Stimulated activated CD4-positive, alpha-beta T cell treated with anti-CD3 and anti-CD28 coated beads, Interleukin-12 subunit alpha, Interleukin-12 subunit beta, amount 100 ng/mL, for 4 hours (primary cell): ENCODE results near the gene SSBP4.

Source experiments
- DNase-seq: peaks from one replicate; pipeline ENCODE4 v3.0.0-alpha.2; 2020

The SSBP4 gene

GRCh38 chr19:18473003-18473705 is 54.0 kb downstream of the SSBP4 start:
- no peak for DNase-seq

- no peak for DNase-seq
Observed at GRCh38 chr19:18473706-18474087, 54.5 kb downstream of the SSBP4 start.

GRCh38 chr19:18474366-18474887 is 55.2 kb downstream of the SSBP4 start:
- DNase-seq, result no peak

GRCh38 chr19:18475004-18475453 is 55.8 kb downstream of the SSBP4 start:
- DNase-seq, result no peak

GRCh38 chr19:18475762-18476331 is 56.6 kb downstream of the SSBP4 start:
- DNase-seq, result no peak

GRCh38 chr19:18476507-18477041 is 57.4 kb downstream of the SSBP4 start:
- DNase-seq, result no peak

- no peak for DNase-seq
Observed at GRCh38 chr19:18477042-18477779, 58.0 kb downstream of the SSBP4 start.

- DNase-seq, result no peak
Observed at GRCh38 chr19:18477974-18478373, 58.8 kb downstream of the SSBP4 start.

- peak; percentile 44 for DNase-seq
Observed at GRCh38 chr19:18478545-18479311, 59.5 kb downstream of the SSBP4 start.

- DNase-seq, result no peak
Observed at GRCh38 chr19:18480006-18480691, 61.0 kb downstream of the SSBP4 start.

GRCh38 chr19:18481505-18482222 is 62.5 kb downstream of the SSBP4 start:
- no peak for DNase-seq

- no peak for DNase-seq
Observed at GRCh38 chr19:18483119-18483890, 64.1 kb downstream of the SSBP4 start.
